ENCODE data around the gene PLXNA4. TPM values are rescaled to one million over a fixed set of nuclear protein-coding genes. Genes with fewer than 3 reads are reported as not detected.

Gene PLXNA4
- total RNA-seq, 2 experiments from 2014 or later = 0.75 to 0.85 TPM

DNA sequence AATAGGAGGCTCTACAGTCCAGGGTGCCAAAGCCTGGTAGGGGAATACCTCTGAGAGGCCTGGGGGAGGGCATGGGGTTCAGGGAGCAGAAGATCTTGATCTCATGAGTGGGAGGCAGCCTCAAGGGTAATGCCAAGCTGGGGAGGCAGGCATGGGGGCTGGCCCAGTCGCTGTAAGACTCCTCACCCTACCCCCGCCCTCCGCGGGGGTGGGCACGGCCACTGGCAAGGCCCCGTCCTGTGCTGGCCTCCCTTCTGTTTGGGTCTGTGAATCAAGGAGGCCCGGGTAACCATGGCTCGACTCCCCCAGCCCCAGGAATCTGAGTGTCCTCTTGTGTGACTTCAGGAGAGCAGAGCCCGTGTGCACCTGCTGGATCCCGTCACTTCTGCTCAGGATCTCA is 473.9 kb downstream of the PLXNA4 start:
- no peak overlapping the region for H3K27ac Mint-ChIP-seq

DNA sequence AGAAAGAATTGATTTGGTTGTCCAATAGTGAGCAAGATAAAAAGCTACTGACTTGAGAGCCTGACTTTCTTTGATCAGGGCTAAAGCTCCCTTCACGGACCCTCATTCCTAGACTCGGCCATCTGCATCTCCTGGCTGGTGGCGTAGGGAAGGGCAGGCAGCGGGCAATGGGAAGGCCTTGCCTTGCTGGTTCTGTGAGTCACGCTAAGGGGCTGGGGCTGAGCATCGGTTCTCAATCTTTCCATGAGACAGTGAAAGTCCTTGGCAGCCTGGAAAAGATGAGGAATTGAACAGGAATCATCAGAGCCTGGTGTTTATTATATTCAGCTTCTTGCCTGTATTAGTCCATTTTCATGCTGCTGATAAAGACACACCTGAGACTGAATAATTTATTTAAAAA is 475.3 kb downstream of the PLXNA4 start:
- intact Hi-C loops (cut with DNase I, micrococcal nuclease) = no loop called here
- Mint-ChIP-seq H3K36me3 (ENCODE audit: low read depth) (no peaks in the 10 kb centered on the region), H3K27me3 (peaks cover 9% of the 10 kb centered on the region), H3K9me3 (no peaks in the 10 kb centered on the region), H3K27ac (no peak overlapping the region), H3K4me3 (no peak overlapping the region), H3K4me1 (ENCODE audit: low read depth) (no peaks in the 10 kb centered on the region)
- H3K27ac ChIP-seq (ENCODE audit: low read depth in 1 of 2, low read length in 2 of 2) = no peak overlapping the region
- no peaks in the 10 kb centered on the region for H3K4me1 ChIP-seq (ENCODE audit: insufficient read depth, low read length)
- no peak overlapping the region for H3K4me3 ChIP-seq (ENCODE audit: low read length)
- H3K9me3 ChIP-seq (ENCODE audit: control insufficient read depth in 1 of 2, insufficient read depth in 1 of 2, low read length in 2 of 2) = peaks cover 0 to 5% of the 10 kb centered on the region in 2 experiments
- TF ChIP-seq, protein P1, sequence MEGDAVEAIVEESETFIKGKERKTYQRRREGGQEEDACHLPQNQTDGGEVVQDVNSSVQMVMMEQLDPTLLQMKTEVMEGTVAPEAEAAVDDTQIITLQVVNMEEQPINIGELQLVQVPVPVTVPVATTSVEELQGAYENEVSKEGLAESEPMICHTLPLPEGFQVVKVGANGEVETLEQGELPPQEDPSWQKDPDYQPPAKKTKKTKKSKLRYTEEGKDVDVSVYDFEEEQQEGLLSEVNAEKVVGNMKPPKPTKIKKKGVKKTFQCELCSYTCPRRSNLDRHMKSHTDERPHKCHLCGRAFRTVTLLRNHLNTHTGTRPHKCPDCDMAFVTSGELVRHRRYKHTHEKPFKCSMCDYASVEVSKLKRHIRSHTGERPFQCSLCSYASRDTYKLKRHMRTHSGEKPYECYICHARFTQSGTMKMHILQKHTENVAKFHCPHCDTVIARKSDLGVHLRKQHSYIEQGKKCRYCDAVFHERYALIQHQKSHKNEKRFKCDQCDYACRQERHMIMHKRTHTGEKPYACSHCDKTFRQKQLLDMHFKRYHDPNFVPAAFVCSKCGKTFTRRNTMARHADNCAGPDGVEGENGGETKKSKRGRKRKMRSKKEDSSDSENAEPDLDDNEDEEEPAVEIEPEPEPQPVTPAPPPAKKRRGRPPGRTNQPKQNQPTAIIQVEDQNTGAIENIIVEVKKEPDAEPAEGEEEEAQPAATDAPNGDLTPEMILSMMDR (IDR thresholded peaks at IDR 0.05) = no peak
- DNase-seq (no peak), ATAC-seq (ENCODE audit: poor library complexity) (no peak)
- CTCF ChIA-PET = no interaction called here
- no peaks in the 10 kb centered on the region for H3K36me3 ChIP-seq (ENCODE audit: insufficient read depth, low read length)
- POLR2A ChIA-PET = no interaction called here
- H3K27me3 ChIP-seq (ENCODE audit: control insufficient read depth in 1 of 2, insufficient read depth in 2 of 2, low read length in 2 of 2) = peaks cover 0 to 3% of the 10 kb centered on the region in 2 experiments

More for the DNA sequence above, 473.9 kb downstream of the PLXNA4 start:
- intact Hi-C loops (cut with DNase I, micrococcal nuclease) = no loop called here
- ChIA-PET POLR2A (no interaction called here), CTCF (no interaction called here)
- H3K4me1 Mint-ChIP-seq (ENCODE audit: low read depth) = no peaks in the 10 kb centered on the region
- peaks cover 19% of the 10 kb centered on the region for H3K27me3 Mint-ChIP-seq
- Histone ChIP-seq H3K9me3 (ENCODE audit: control insufficient read depth in 1 of 2, insufficient read depth in 1 of 2, low read length in 2 of 2) (peaks cover 0 to 5% of the 10 kb centered on the region in 2 experiments), H3K36me3 (ENCODE audit: insufficient read depth, low read length) (no peaks in the 10 kb centered on the region), H3K27ac (ENCODE audit: low read depth in 1 of 2, low read length in 2 of 2) (no peak overlapping the region), H3K4me3 (ENCODE audit: low read length) (no peak overlapping the region), H3K4me1 (ENCODE audit: insufficient read depth, low read length) (no peaks in the 10 kb centered on the region), H3K27me3 (ENCODE audit: control insufficient read depth in 1 of 2, insufficient read depth in 2 of 2, low read length in 2 of 2) (peaks cover 0 to 3% of the 10 kb centered on the region in 2 experiments)
- H3K4me3 Mint-ChIP-seq = no peak overlapping the region
- TF ChIP-seq, protein P1 (IDR thresholded peaks at IDR 0.05) = no peak
- no peak for DNase-seq
- ATAC-seq (ENCODE audit: poor library complexity) = no peak
- no peaks in the 10 kb centered on the region for H3K36me3 Mint-ChIP-seq (ENCODE audit: low read depth)
- no peaks in the 10 kb centered on the region for H3K9me3 Mint-ChIP-seq

DNA sequence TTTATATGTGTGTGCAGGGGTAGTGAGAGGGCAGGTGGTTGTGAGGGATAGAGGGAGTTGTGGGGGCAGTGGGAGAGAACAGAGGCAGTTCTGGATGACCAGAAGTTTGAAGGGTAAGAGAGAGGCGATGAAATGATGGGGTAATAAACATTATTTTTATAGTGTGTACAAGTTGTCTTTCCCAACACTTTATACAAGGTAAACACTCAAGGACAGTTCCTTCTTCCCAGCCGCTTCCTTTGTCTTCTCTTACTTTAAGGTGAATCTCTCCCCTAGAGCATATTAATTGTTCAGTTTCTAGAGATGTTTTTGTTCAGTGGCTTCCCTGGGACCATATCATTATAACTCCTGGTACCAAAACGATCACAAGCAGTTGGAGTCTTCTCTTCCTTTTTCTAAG is 475.8 kb downstream of the PLXNA4 start:
- intact Hi-C loops (cut with DNase I, micrococcal nuclease) = no loop called here
- H3K36me3 ChIP-seq (ENCODE audit: insufficient read depth, low read length) = no peaks in the 10 kb centered on the region
- H3K4me3 ChIP-seq (ENCODE audit: low read length) = no peak overlapping the region
- Mint-ChIP-seq H3K27me3 (peaks cover 7% of the 10 kb centered on the region), H3K27ac (no peak overlapping the region), H3K4me3 (no peak overlapping the region), H3K4me1 (ENCODE audit: low read depth) (no peaks in the 10 kb centered on the region), H3K9me3 (no peaks in the 10 kb centered on the region), H3K36me3 (ENCODE audit: low read depth) (no peaks in the 10 kb centered on the region)
- H3K27me3 ChIP-seq (ENCODE audit: control insufficient read depth in 1 of 2, insufficient read depth in 2 of 2, low read length in 2 of 2) = peaks cover 0 to 3% of the 10 kb centered on the region in 2 experiments
- TF ChIP-seq, protein P1 (IDR thresholded peaks at IDR 0.05) = no peak
- DNase-seq (no peak), ATAC-seq (ENCODE audit: poor library complexity) (no peak)
- CTCF ChIA-PET = no interaction called here
- POLR2A ChIA-PET = no interaction called here
- peaks cover 0 to 5% of the 10 kb centered on the region in 2 experiments for H3K9me3 ChIP-seq (ENCODE audit: control insufficient read depth in 1 of 2, insufficient read depth in 1 of 2, low read length in 2 of 2)
- H3K27ac ChIP-seq (ENCODE audit: low read depth in 1 of 2, low read length in 2 of 2) = no peak overlapping the region
- H3K4me1 ChIP-seq (ENCODE audit: insufficient read depth, low read length) = no peaks in the 10 kb centered on the region

All from CD4-positive, alpha-beta T cell (primary cell).